Keratinocyte (primary cell): ENCODE measurements around the gene INKA2. TPM values are rescaled to one million over a fixed set of nuclear protein-coding genes. Genes with fewer than 3 reads are reported as not detected.
A peak's percentile ranks its signal among the peaks of the same experiment; 100 is the strongest.

Source experiments
- DNase-seq: peaks from one replicate; pipeline ENCODE4 v3.0.0-alpha.2; 2011; ENCODE audit warnings: low read depth, missing footprints, low spot score
- FAIRE-seq: peaks from 2 replicates; lab custom pipeline; 2011; peaks lifted over from hg19 to GRCh38; lab: Jason Lieb, UNC
- H2AFZ ChIP-seq: 2 replicates; pipeline ENCODE4 v1.6.0; 2012; ENCODE audit warnings: low read length, control low read depth, inconsistent platforms; ENCODE audit not compliant: control insufficient read depth
- H3K27ac ChIP-seq: 2 replicates; pipeline ENCODE4 v1.5.1; 2011; ENCODE audit warnings: low read length; ENCODE audit not compliant: control insufficient read depth, insufficient read depth
- H3K27me3 ChIP-seq: 3 replicates; pipeline ENCODE4 v1.6.0; 2011; ENCODE audit warnings: low read length; ENCODE audit not compliant: control insufficient read depth, insufficient read depth; ENCODE audit errors: extremely low read depth
- H3K36me3 ChIP-seq, 2 experiments: 2 replicates in 1 of 2; 3 replicates in 1 of 2; pipeline ENCODE4 v1.5.1; 2011; ENCODE audit warnings: low read length in 2 of 2, mild to moderate bottlenecking in 1 of 2; ENCODE audit not compliant: control insufficient read depth in 2 of 2, insufficient read depth in 2 of 2; ENCODE audit errors: extremely low read depth in 1 of 2
- H3K4me1 ChIP-seq: 3 replicates; pipeline ENCODE4 v1.5.1; 2011; ENCODE audit warnings: low read length; ENCODE audit not compliant: control insufficient read depth, insufficient read depth; ENCODE audit errors: extremely low read depth
- H3K4me2 ChIP-seq: 3 replicates; pipeline ENCODE4 v1.6.0; 2011; ENCODE audit warnings: low read depth, low read length; ENCODE audit not compliant: control insufficient read depth, insufficient read depth; ENCODE audit errors: extremely low read depth
- H3K4me3 ChIP-seq, 3 experiments: fragments of 200-600 bp in 1 of 3; sonication (generic) in 1 of 3; 2 replicates in 2 of 3; 3 replicates in 1 of 3; pipeline ENCODE4 v1.5.1; 2011 to 2016; ENCODE audit warnings: low read length in 3 of 3, mild to moderate bottlenecking in 3 of 3, control low read depth in 2 of 3, inconsistent platforms in 1 of 3, low read depth in 1 of 3, mixed read lengths in 1 of 3, mixed run types in 1 of 3, moderate library complexity in 1 of 3; ENCODE audit not compliant: control insufficient read depth in 2 of 3, insufficient read depth in 2 of 3; ENCODE audit errors: extremely low read depth in 1 of 3
- H3K79me2 ChIP-seq: 2 replicates; pipeline ENCODE4 v1.6.0; 2012; ENCODE audit warnings: low read length; ENCODE audit not compliant: control insufficient read depth, insufficient read depth
- H3K9ac ChIP-seq: 3 replicates; pipeline ENCODE4 v1.6.0; 2011; ENCODE audit warnings: low read length; ENCODE audit not compliant: control insufficient read depth, insufficient read depth; ENCODE audit errors: extremely low read depth
- H3K9me1 ChIP-seq: 3 replicates; pipeline ENCODE4 v1.6.0; 2011; ENCODE audit warnings: low read length; ENCODE audit not compliant: control insufficient read depth, insufficient read depth; ENCODE audit errors: extremely low read depth
- H3K9me3 ChIP-seq: 2 replicates; pipeline ENCODE4 v1.5.1; 2012; ENCODE audit warnings: low read depth, low read length; ENCODE audit not compliant: control insufficient read depth
- H4K20me1 ChIP-seq: 3 replicates; pipeline ENCODE4 v1.6.0; 2011; ENCODE audit warnings: low read length; ENCODE audit not compliant: control insufficient read depth, insufficient read depth; ENCODE audit errors: extremely low read depth
- EZH2 ChIP-seq: IDR thresholded peaks from one replicate; pipeline ENCODE4 v1.6.1; 2012; ENCODE audit warnings: inconsistent platforms, mild to moderate bottlenecking, low read length, moderate library complexity
- dilution Hi-C: fragments of 300-500 bp; cut with MboI; formaldehyde crosslinking; loops from one replicate; pipeline ENCODE4 v1.7.0; 2020; ENCODE audit warnings: low sequenced_read_pairs; ENCODE audit not compliant: extremely low pct_ligation_motif_present
- polyA plus RNA-seq, 5 experiments: library from polyadenylated mRNA; depleted of rRNA in 3 of 5; stranded (reverse) in 3 of 5; stranded (forward) in 1 of 5; unstranded in 1 of 5; fragments of >200 nt; gene quantifications; 1 replicate in 1 of 5; 2 replicates in 3 of 5; 3 replicates in 1 of 5; pipeline versions ENCODE4 v1.2.1 to v1.2.3, GENCODE V29; 2011 to 2012; ENCODE audit warnings: missing spikeins in 2 of 5, low read depth in 1 of 5, low replicate concordance in 1 of 5
- TF ChIP-seq, protein P1 (sequence below), 3 experiments: IDR thresholded peaks in 1 of 3; conservative IDR thresholded peaks in 1 of 3; optimal IDR thresholded peaks in 1 of 3; 2 replicates in 2 of 3; 3 replicates in 1 of 3; pipeline versions ENCODE3 to v1.5.1; 2011; ENCODE audit warnings: low read length in 3 of 3, mild to moderate bottlenecking in 3 of 3, moderate library complexity in 2 of 3, control low read depth in 1 of 3, inconsistent platforms in 1 of 3; ENCODE audit not compliant: insufficient read depth in 2 of 3; ENCODE audit errors: extremely low read depth in 1 of 3

The INKA2 gene
- polyA plus RNA-seq, 1 donor (not counting 4 experiments of a cell fraction or from before 2014, with no cell fraction given) = 2.7 TPM

DNA sequence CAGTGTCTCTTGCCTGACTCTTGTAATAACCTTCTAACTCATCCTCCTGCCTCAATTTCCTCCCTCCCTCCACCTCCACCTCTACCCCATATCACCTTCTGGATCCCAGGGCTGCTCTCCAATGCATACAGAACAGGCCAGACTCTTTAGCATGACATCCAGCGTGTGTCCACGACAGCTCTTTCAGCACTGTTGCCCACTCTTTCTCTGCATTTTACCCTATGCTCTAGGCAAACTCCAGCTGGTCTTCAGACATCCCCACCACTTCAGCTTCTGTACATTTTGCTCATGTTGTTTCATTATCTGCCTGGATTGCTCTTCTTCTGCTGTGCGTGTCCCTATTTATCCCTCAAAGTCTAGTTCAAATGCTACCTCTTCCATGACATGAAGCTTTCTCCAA, 4.8 kb downstream of the INKA2 start:
- no peak overlapping the region for H2AFZ ChIP-seq
- H3K4me2 ChIP-seq = no peak overlapping the region
- no peaks in the 10 kb centered on the region for H3K9me1 ChIP-seq
- dilution Hi-C loops = no loop called here
- H3K36me3 ChIP-seq = no peaks in the 10 kb centered on the region
- H3K9me3 ChIP-seq = no peaks in the 10 kb centered on the region
- no peaks in the 10 kb centered on the region for H4K20me1 ChIP-seq
- FAIRE-seq = no peak
- no peak for DNase-seq
- TF ChIP-seq, protein P1, sequence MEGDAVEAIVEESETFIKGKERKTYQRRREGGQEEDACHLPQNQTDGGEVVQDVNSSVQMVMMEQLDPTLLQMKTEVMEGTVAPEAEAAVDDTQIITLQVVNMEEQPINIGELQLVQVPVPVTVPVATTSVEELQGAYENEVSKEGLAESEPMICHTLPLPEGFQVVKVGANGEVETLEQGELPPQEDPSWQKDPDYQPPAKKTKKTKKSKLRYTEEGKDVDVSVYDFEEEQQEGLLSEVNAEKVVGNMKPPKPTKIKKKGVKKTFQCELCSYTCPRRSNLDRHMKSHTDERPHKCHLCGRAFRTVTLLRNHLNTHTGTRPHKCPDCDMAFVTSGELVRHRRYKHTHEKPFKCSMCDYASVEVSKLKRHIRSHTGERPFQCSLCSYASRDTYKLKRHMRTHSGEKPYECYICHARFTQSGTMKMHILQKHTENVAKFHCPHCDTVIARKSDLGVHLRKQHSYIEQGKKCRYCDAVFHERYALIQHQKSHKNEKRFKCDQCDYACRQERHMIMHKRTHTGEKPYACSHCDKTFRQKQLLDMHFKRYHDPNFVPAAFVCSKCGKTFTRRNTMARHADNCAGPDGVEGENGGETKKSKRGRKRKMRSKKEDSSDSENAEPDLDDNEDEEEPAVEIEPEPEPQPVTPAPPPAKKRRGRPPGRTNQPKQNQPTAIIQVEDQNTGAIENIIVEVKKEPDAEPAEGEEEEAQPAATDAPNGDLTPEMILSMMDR (optimal IDR thresholded peaks at IDR 0.05 in 1 of 3, IDR thresholded peaks at IDR 0.05 in 1 of 3, conservative IDR thresholded peaks at IDR 0.05 in 1 of 3; ENCODE audit: extremely low read depth in 1 of 3, insufficient read depth in 2 of 3, low read length in 3 of 3) = no peak
- TF ChIP-seq EZH2 = no peak
- no peaks in the 10 kb centered on the region for H3K27me3 ChIP-seq
- no peak overlapping the region for H3K9ac ChIP-seq
- H3K4me1 ChIP-seq = peaks cover 20% of the 10 kb centered on the region
- H3K27ac ChIP-seq = no peak overlapping the region
- H3K4me3 ChIP-seq = no peak overlapping the region
- H3K79me2 ChIP-seq = no peaks in the 10 kb centered on the region

GRCh38 chr1:111733992-111734341, 5.2 kb downstream of the INKA2 start:
- no peak overlapping the region for H3K27ac ChIP-seq
- H3K9ac ChIP-seq = no peak overlapping the region
- H3K4me1 ChIP-seq = peaks cover 20% of the 10 kb centered on the region
- no peaks in the 10 kb centered on the region for H4K20me1 ChIP-seq
- no peak overlapping the region for H2AFZ ChIP-seq
- no peaks in the 10 kb centered on the region for H3K9me1 ChIP-seq
- H3K9me3 ChIP-seq = no peaks in the 10 kb centered on the region
- H3K79me2 ChIP-seq = no peaks in the 10 kb centered on the region
- DNase-seq (no peak), FAIRE-seq (no peak)
- dilution Hi-C loops = no loop called here
- H3K4me3 ChIP-seq = no peak overlapping the region
- no peaks in the 10 kb centered on the region for H3K27me3 ChIP-seq
- H3K4me2 ChIP-seq = peak overlapping the region; percentile 17
- TF ChIP-seq, protein P1 (optimal IDR thresholded peaks at IDR 0.05 in 1 of 3, IDR thresholded peaks at IDR 0.05 in 1 of 3, conservative IDR thresholded peaks at IDR 0.05 in 1 of 3; ENCODE audit: extremely low read depth in 1 of 3, insufficient read depth in 2 of 3, low read length in 3 of 3) = no peak
- no peak for TF ChIP-seq EZH2
- H3K36me3 ChIP-seq = no peaks in the 10 kb centered on the region
